NB4 (cell line): ENCODE measurements around the gene UBXN1.

Source experiments
- MAX ChIP-seq: IDR thresholded peaks from 2 replicates; pipeline ENCODE4 v1.6.1; 2011; ENCODE audit warnings: low read depth, low read length
- TF ChIP-seq, protein P1 (sequence below): IDR thresholded peaks from one replicate; pipeline ENCODE4 v1.5.1; 2012; ENCODE audit warnings: low read depth, low read length

DNA sequence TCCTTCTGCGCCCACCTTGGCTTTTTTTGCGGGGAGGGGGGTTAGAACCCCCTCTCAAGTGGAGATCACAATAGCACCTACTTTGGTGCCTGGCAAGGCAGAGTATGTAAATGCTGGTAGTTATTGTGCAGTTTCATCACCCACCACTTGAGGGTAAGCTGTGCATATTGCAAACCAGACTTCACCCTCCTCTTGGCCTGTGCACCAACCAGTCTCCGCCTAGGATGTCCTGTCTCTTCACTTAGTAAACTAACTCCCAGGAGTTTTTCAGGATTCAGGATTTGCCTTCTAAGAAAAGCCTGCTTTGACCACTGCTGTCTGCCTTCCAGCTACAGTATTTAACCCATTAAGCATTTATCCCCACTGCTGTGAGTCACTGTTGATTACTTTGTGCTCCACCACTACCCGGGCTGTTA is 2.0 kb upstream of the UBXN1 start:
- TF ChIP-seq, protein P1, sequence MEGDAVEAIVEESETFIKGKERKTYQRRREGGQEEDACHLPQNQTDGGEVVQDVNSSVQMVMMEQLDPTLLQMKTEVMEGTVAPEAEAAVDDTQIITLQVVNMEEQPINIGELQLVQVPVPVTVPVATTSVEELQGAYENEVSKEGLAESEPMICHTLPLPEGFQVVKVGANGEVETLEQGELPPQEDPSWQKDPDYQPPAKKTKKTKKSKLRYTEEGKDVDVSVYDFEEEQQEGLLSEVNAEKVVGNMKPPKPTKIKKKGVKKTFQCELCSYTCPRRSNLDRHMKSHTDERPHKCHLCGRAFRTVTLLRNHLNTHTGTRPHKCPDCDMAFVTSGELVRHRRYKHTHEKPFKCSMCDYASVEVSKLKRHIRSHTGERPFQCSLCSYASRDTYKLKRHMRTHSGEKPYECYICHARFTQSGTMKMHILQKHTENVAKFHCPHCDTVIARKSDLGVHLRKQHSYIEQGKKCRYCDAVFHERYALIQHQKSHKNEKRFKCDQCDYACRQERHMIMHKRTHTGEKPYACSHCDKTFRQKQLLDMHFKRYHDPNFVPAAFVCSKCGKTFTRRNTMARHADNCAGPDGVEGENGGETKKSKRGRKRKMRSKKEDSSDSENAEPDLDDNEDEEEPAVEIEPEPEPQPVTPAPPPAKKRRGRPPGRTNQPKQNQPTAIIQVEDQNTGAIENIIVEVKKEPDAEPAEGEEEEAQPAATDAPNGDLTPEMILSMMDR, result peak; percentile 49
- no peak for TF ChIP-seq MAX
